Measurements from ENCODE around the gene DAPK2. TPM values are rescaled to one million over a fixed set of nuclear protein-coding genes. Genes with fewer than 3 reads are reported as not detected.

DAPK2 gene
- total RNA-seq, 1 donor from 2014 or later: 2.6 TPM

DNA sequence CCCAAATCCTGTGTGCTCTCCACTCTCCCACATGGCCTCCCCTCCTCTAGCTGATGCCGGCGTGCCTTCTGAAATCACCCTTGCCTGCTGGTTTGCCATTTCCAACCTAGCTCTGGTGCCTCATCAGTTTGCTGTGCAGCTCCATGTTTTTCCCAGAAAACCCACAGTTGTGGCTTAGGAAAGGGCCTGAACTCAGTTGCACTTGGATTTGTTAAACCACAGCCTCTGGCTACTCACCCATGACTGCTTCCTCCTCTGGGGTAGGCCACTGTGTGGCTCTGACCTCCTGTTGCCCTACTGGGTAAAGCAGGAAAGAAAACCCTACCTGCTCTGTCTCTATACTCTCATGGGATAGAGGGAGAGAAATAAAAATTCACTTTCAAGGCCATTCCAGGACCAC, 97.3 kb downstream of the DAPK2 start:
- peaks cover 5% of the 10 kb centered on the region for H3K4me1 Mint-ChIP-seq (ENCODE audit: low read depth, unreplicated experiment)
- TF ChIP-seq, protein P1, sequence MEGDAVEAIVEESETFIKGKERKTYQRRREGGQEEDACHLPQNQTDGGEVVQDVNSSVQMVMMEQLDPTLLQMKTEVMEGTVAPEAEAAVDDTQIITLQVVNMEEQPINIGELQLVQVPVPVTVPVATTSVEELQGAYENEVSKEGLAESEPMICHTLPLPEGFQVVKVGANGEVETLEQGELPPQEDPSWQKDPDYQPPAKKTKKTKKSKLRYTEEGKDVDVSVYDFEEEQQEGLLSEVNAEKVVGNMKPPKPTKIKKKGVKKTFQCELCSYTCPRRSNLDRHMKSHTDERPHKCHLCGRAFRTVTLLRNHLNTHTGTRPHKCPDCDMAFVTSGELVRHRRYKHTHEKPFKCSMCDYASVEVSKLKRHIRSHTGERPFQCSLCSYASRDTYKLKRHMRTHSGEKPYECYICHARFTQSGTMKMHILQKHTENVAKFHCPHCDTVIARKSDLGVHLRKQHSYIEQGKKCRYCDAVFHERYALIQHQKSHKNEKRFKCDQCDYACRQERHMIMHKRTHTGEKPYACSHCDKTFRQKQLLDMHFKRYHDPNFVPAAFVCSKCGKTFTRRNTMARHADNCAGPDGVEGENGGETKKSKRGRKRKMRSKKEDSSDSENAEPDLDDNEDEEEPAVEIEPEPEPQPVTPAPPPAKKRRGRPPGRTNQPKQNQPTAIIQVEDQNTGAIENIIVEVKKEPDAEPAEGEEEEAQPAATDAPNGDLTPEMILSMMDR (IDR thresholded peaks at IDR 0.05; ENCODE audit: partially characterized antibody, unreplicated experiment): no peak
- no peaks in the 10 kb centered on the region for H3K36me3 Mint-ChIP-seq (ENCODE audit: unreplicated experiment)
- no peak for DNase-seq
- H3K4me3 Mint-ChIP-seq (ENCODE audit: unreplicated experiment): no peak overlapping the region
- peaks cover 2% of the 10 kb centered on the region for H3K9me3 Mint-ChIP-seq (ENCODE audit: unreplicated experiment)
- H3K27me3 Mint-ChIP-seq (ENCODE audit: unreplicated experiment): no peaks in the 10 kb centered on the region
- H3K27ac Mint-ChIP-seq (ENCODE audit: unreplicated experiment): no peak overlapping the region

DNA sequence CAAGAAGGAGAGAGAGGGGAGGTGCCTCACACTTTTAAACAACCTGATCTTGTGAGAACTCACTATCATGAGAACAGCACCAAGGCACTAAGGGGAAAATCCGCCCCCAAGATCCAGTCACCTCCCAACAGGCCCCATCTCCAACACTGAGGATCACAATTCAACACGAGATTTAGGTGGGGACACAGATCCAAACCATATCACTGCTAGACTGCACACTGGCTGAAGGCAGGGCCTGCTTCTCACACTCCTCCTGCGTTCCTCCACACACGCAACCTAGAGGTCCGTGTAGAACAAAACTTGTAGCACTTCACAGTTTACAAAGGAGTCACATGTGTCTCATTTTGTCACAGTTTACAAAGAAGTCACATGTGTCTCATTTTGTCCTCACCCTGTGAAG, 97.8 kb downstream of the DAPK2 start:
- no peak overlapping the region for H3K27ac Mint-ChIP-seq (ENCODE audit: unreplicated experiment)
- no peak for DNase-seq
- H3K36me3 Mint-ChIP-seq (ENCODE audit: unreplicated experiment): no peaks in the 10 kb centered on the region
- H3K4me3 Mint-ChIP-seq (ENCODE audit: unreplicated experiment): no peak overlapping the region
- H3K27me3 Mint-ChIP-seq (ENCODE audit: unreplicated experiment): no peaks in the 10 kb centered on the region
- H3K4me1 Mint-ChIP-seq (ENCODE audit: low read depth, unreplicated experiment): peaks cover 5% of the 10 kb centered on the region
- H3K9me3 Mint-ChIP-seq (ENCODE audit: unreplicated experiment): peaks cover 2% of the 10 kb centered on the region
- TF ChIP-seq, protein P1 (IDR thresholded peaks at IDR 0.05; ENCODE audit: partially characterized antibody, unreplicated experiment): no peak

- Mint-ChIP-seq H3K4me3 (ENCODE audit: unreplicated experiment) (no peak overlapping the region), H3K27me3 (ENCODE audit: unreplicated experiment) (no peaks in the 10 kb centered on the region), H3K36me3 (ENCODE audit: unreplicated experiment) (no peaks in the 10 kb centered on the region), H3K9me3 (ENCODE audit: unreplicated experiment) (peaks cover 4% of the 10 kb centered on the region), H3K27ac (ENCODE audit: unreplicated experiment) (no peak overlapping the region), H3K4me1 (ENCODE audit: low read depth, unreplicated experiment) (peaks cover 11% of the 10 kb centered on the region)
- DNase-seq: no peak
- TF ChIP-seq, protein P1 (IDR thresholded peaks at IDR 0.05; ENCODE audit: partially characterized antibody, unreplicated experiment): no peak
Observed at GRCh38 chr15:63947228-63947627, 99.1 kb downstream of the DAPK2 start.

- no peak for DNase-seq
Observed at GRCh38 chr15:63946524-63947065, 99.7 kb downstream of the DAPK2 start.

DNA sequence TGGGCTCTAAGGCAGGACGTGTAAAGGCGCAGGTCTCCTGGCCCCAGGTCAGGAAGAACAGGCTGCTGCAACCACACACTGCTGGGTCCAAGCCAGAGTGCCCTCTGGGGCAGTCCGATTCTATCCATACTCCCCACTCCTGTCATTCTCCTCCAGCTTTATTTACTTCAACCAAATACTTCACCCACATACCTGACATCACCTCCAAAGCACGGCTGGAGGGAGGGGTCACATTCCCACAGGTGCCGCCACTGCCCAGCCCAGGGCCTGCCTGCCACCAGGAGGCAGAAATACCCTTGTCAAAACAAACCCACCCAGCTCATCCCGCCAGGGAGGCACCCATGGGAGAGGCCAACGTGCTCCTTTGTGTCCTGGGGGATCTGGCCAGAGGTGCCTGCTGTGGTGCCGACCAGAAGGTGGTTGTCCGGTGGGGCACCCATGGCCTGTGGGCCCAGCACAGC, 100.4 kb downstream of the DAPK2 start:
- no peak overlapping the region for H3K4me3 Mint-ChIP-seq (ENCODE audit: unreplicated experiment)
- no peaks in the 10 kb centered on the region for H3K36me3 Mint-ChIP-seq (ENCODE audit: unreplicated experiment)
- H3K27me3 Mint-ChIP-seq (ENCODE audit: unreplicated experiment): peaks cover 6% of the 10 kb centered on the region
- H3K9me3 Mint-ChIP-seq (ENCODE audit: unreplicated experiment): peaks cover 10% of the 10 kb centered on the region
- H3K4me1 Mint-ChIP-seq (ENCODE audit: low read depth, unreplicated experiment): peaks cover 19% of the 10 kb centered on the region
- DNase-seq: no peak
- no peak overlapping the region for H3K27ac Mint-ChIP-seq (ENCODE audit: unreplicated experiment)
- TF ChIP-seq, protein P1 (IDR thresholded peaks at IDR 0.05; ENCODE audit: partially characterized antibody, unreplicated experiment): no peak

More at GRCh38 chr15:63946524-63947065, 99.7 kb downstream of the DAPK2 start:
- Mint-ChIP-seq H3K27ac (ENCODE audit: unreplicated experiment) (no peak overlapping the region), H3K4me3 (ENCODE audit: unreplicated experiment) (no peak overlapping the region), H3K36me3 (ENCODE audit: unreplicated experiment) (no peaks in the 10 kb centered on the region), H3K9me3 (ENCODE audit: unreplicated experiment) (peaks cover 4% of the 10 kb centered on the region), H3K4me1 (ENCODE audit: low read depth, unreplicated experiment) (peaks cover 14% of the 10 kb centered on the region), H3K27me3 (ENCODE audit: unreplicated experiment) (peaks cover 2% of the 10 kb centered on the region)
- TF ChIP-seq, protein P1 (IDR thresholded peaks at IDR 0.05; ENCODE audit: partially characterized antibody, unreplicated experiment): no peak
